Putamen (tissue), 1 donor: Measurements from ENCODE around the gene FLNB.

Experiments used
- DNase-seq: peaks from one replicate; pipeline ENCODE4 v3.0.0-alpha.2; 2016; ENCODE audit warnings: low spot score

FLNB gene

GRCh38 chr3:58107597-58107996 is 99.4 kb downstream of the FLNB start:
- no peak for DNase-seq

GRCh38 chr3:58109752-58110151 is 101.5 kb downstream of the FLNB start:
- no peak for DNase-seq

- DNase-seq = no peak
Measured at GRCh38 chr3:58111513-58112184, 103.4 kb downstream of the FLNB start.

GRCh38 chr3:58112185-58112535 is 103.9 kb downstream of the FLNB start:
- DNase-seq = no peak

- no peak for DNase-seq
Measured at GRCh38 chr3:58115175-58115574, 107.0 kb downstream of the FLNB start.

GRCh38 chr3:58116161-58116955 is 108.1 kb downstream of the FLNB start:
- no peak for DNase-seq

GRCh38 chr3:58116985-58117384 is 108.8 kb downstream of the FLNB start:
- DNase-seq = no peak

- DNase-seq = no peak
Measured at GRCh38 chr3:58117561-58118181, 109.4 kb downstream of the FLNB start.

- no peak for DNase-seq
Measured at GRCh38 chr3:58119186-58119585, 111.0 kb downstream of the FLNB start.

GRCh38 chr3:58120075-58120812 is 112.0 kb downstream of the FLNB start:
- no peak for DNase-seq

- no peak for DNase-seq
Measured at GRCh38 chr3:58121183-58121582, 113.0 kb downstream of the FLNB start.

- DNase-seq = no peak
Measured at GRCh38 chr3:58122936-58123700, 114.9 kb downstream of the FLNB start.

- no peak for DNase-seq
Measured at GRCh38 chr3:58124387-58124786, 116.2 kb downstream of the FLNB start.

- DNase-seq = no peak
Measured at GRCh38 chr3:58129041-58129770, 121.0 kb downstream of the FLNB start.

GRCh38 chr3:58130591-58130990 is 122.4 kb downstream of the FLNB start:
- no peak for DNase-seq

GRCh38 chr3:58131101-58131825 is 123.0 kb downstream of the FLNB start:
- no peak for DNase-seq

- DNase-seq = no peak
Measured at GRCh38 chr3:58132850-58133249, 124.6 kb downstream of the FLNB start.

- DNase-seq = no peak
Measured at GRCh38 chr3:58134468-58134867, 126.2 kb downstream of the FLNB start.

GRCh38 chr3:58135712-58136543 is 127.7 kb downstream of the FLNB start:
- DNase-seq = no peak
